Ascending aorta (tissue), 2 donors: ENCODE measurements around the gene RANGRF. TPM values are rescaled to one million over a fixed set of nuclear protein-coding genes. Genes with fewer than 3 reads are reported as not detected.

Experiments
- DNase-seq, 2 donors: peaks; one replicate each; pipeline ENCODE4 v3.0.0-alpha.2; 2019; ENCODE audit warnings: low spot score in 2 of 2
- H3K27ac ChIP-seq, 2 donors: fragments of 200-600 bp; sonication (generic); one replicate each; pipeline ENCODE4 v1.5.1; 2016 to 2017; ENCODE audit warnings: mild to moderate bottlenecking in 1 of 2
- H3K27me3 ChIP-seq: fragments of 200-600 bp; sonication (generic); one replicate; pipeline ENCODE4 v1.5.1; 2017
- H3K36me3 ChIP-seq, 2 donors: fragments of 200-600 bp; sonication (generic); one replicate each; pipeline ENCODE4 v1.5.1; 2016
- H3K4me1 ChIP-seq, 2 donors: fragments of 200-600 bp; sonication (generic); one replicate each; pipeline ENCODE4 v1.5.1; 2016 to 2017; ENCODE audit warnings: mild to moderate bottlenecking in 1 of 2
- H3K4me3 ChIP-seq, 2 donors: fragments of 200-600 bp; sonication (generic); one replicate each; pipeline ENCODE4 v1.5.1; 2016 to 2017; ENCODE audit warnings: mild to moderate bottlenecking in 1 of 2
- H3K9me3 ChIP-seq, 2 donors: fragments of 200-600 bp; sonication (generic); one replicate each; pipeline ENCODE4 v1.5.1; 2016
- intact Hi-C: fragments of 100-400 bp; cut with DNase I; formaldehyde crosslinking; loops from one replicate; pipeline ENCODE4 v1.15.1; 2023
- total RNA-seq: library from RNA; depleted of rRNA; stranded (reverse); fragments of >200 nt; gene quantifications from one replicate; pipeline ENCODE4 v1.1.0, GENCODE V29; 2016
- TF ChIP-seq, protein P1 (sequence below), 3 experiments: fragments of 200-600 bp in 2 of 3; fragments of 450-650 bp in 1 of 3; sonication (generic) in 2 of 3; IDR thresholded peaks; one replicate each; pipeline ENCODE4 v1.5.1; 2016 to 2019; ENCODE audit warnings: antibody characterized with exemption in 3 of 3, mild to moderate bottlenecking in 1 of 3, moderate library complexity in 1 of 3

Gene RANGRF
- total RNA-seq, 1 donor from 2014 or later, result 15.5 TPM

GRCh38 chr17:8282345-8282744, 6.1 kb upstream of the RANGRF start:
- Histone ChIP-seq H3K4me3 (no peak overlapping the region), H3K36me3 (no peaks in the 10 kb centered on the region), H3K27me3 (no peaks in the 10 kb centered on the region), H3K9me3 (no peaks in the 10 kb centered on the region), H3K27ac (no peak overlapping the region), H3K4me1 (no peaks in the 10 kb centered on the region)
- TF ChIP-seq, protein P1, sequence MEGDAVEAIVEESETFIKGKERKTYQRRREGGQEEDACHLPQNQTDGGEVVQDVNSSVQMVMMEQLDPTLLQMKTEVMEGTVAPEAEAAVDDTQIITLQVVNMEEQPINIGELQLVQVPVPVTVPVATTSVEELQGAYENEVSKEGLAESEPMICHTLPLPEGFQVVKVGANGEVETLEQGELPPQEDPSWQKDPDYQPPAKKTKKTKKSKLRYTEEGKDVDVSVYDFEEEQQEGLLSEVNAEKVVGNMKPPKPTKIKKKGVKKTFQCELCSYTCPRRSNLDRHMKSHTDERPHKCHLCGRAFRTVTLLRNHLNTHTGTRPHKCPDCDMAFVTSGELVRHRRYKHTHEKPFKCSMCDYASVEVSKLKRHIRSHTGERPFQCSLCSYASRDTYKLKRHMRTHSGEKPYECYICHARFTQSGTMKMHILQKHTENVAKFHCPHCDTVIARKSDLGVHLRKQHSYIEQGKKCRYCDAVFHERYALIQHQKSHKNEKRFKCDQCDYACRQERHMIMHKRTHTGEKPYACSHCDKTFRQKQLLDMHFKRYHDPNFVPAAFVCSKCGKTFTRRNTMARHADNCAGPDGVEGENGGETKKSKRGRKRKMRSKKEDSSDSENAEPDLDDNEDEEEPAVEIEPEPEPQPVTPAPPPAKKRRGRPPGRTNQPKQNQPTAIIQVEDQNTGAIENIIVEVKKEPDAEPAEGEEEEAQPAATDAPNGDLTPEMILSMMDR (IDR thresholded peaks at IDR 0.05), result no peak
- DNase-seq, result no peak
- intact Hi-C loops, result no loop called here

GRCh38 chr17:8283356-8283755, 5.1 kb upstream of the RANGRF start:
- Histone ChIP-seq H3K36me3 (no peaks in the 10 kb centered on the region), H3K4me3 (no peak overlapping the region), H3K27ac (no peak overlapping the region), H3K27me3 (no peaks in the 10 kb centered on the region), H3K4me1 (peaks cover 0 to 4% of the 10 kb centered on the region in 2 donors), H3K9me3 (no peaks in the 10 kb centered on the region)
- DNase-seq, result no peak
- intact Hi-C loops, result no loop called here
- TF ChIP-seq, protein P1 (IDR thresholded peaks at IDR 0.05), result no peak

DNA sequence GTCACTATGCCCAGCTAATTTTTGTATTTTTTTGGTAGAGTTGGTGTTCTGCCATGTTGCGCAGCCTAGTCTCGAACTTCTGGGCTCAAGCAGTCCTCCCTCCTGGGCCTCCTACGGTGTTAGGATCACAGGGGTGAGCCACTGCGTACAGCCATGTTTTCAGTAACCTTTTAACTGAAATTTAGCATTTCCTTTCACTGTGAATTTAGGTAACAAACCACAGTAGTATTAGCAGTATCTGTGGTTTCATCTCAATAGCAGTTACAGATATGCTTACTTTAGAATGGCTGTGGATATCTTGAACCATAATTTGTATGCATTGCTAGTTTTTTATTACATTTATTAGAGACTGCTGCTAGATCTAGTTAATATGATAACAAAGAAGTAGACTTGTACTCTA, 4.3 kb upstream of the RANGRF start:
- intact Hi-C loops, result no loop called here
- Histone ChIP-seq H3K4me3 (no peak overlapping the region), H3K4me1 (peaks cover under 1 to 4% of the 10 kb centered on the region in 2 donors), H3K27ac (no peak overlapping the region), H3K9me3 (no peaks in the 10 kb centered on the region), H3K36me3 (no peaks in the 10 kb centered on the region), H3K27me3 (no peaks in the 10 kb centered on the region)
- DNase-seq, result no peak
- TF ChIP-seq, protein P1 (IDR thresholded peaks at IDR 0.05), result no peak

GRCh38 chr17:8285270-8286181, 2.9 kb upstream of the RANGRF start:
- TF ChIP-seq, protein P1 (IDR thresholded peaks at IDR 0.05), result no peak
- intact Hi-C loops, result no loop called here
- no peaks in the 10 kb centered on the region for H3K36me3 ChIP-seq

GRCh38 chr17:8287651-8288335, 677 bp upstream of the RANGRF start:
- DNase-seq, result no peak
- peak overlapping the region; percentile 81 to 87 for H3K4me3 ChIP-seq
- H3K9me3 ChIP-seq, result no peaks in the 10 kb centered on the region
- H3K36me3 ChIP-seq, result no peaks in the 10 kb centered on the region
- peaks cover 4 to 11% of the 10 kb centered on the region in 2 donors for H3K4me1 ChIP-seq
- H3K27ac ChIP-seq, result peak overlapping the region; percentile 89 to 94
- intact Hi-C loops, result loop anchor here (1.0 to 2.0 kb wide), 3 partner anchors 38 to 169 kb away; partner anchors contain the start of genes ALOXE3 and PFAS
- no peaks in the 10 kb centered on the region for H3K27me3 ChIP-seq
- TF ChIP-seq, protein P1 (IDR thresholded peaks at IDR 0.05), result no peak

More at GRCh38 chr17:8285270-8286181, 2.9 kb upstream of the RANGRF start:
- Histone ChIP-seq H3K27me3 (no peaks in the 10 kb centered on the region), H3K27ac (no peak overlapping the region), H3K4me3 (no peak overlapping the region), H3K9me3 (no peaks in the 10 kb centered on the region), H3K4me1 (peaks cover 4 to 11% of the 10 kb centered on the region in 2 donors)
- DNase-seq, result no peak
